GM19397 (cell line): ENCODE measurements around the gene OXER1.
A peak's percentile ranks its signal among the peaks of the same experiment; 100 is the strongest.

Experiments
- ATAC-seq: cut with Tn5 transposase; IDR thresholded peaks from one replicate; pipeline ENCODE4 v1.9.1; 2021; ENCODE audit warnings: mild to moderate bottlenecking, moderate library complexity; ENCODE audit not compliant: unreplicated experiment

The OXER1 gene

DNA sequence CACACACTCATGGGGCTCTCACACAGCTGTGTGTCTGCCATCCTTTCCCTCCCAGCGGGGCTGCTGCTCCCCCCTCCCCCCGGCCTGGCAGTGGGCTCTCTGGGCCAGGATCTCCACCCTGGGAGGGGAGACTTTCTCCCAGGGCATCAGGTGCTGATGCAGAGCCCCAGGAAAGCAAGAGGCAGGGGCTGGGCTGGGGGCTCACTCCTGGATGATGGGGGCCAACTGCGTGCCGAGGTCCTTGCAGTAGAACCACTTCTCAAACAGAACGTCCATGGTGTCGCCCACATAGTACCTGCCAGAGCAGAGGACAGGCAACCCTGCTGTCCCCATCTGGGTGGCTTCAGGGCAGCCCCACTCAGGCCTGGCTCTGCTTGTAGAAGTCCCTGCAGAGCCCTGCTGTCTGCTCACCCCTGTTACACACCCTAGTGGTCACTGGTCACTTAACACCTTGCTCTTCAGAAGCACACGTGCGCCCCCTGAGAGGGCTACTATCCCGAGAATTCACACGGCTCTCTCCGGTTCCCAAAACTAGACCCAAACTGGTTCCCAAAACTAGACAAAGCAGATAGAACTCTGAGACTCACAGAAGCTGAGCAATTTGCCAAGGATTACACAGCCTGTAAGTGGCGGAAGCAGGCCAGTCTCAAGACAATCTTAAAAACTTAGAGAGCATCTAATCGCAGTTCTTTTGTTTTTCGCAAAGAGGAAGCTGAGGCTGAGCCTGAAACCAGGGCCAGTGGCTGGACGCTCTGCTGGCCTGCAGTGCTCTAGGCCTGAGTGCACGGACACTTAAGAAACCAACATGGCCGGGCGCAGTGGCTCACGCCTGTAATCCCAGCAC lies 6.6 kb upstream of the OXER1 start:
- ATAC-seq, result peak; percentile 69

GRCh38 chr2:42769583-42770287 lies 5.8 kb upstream of the OXER1 start:
- ATAC-seq, result no peak

DNA sequence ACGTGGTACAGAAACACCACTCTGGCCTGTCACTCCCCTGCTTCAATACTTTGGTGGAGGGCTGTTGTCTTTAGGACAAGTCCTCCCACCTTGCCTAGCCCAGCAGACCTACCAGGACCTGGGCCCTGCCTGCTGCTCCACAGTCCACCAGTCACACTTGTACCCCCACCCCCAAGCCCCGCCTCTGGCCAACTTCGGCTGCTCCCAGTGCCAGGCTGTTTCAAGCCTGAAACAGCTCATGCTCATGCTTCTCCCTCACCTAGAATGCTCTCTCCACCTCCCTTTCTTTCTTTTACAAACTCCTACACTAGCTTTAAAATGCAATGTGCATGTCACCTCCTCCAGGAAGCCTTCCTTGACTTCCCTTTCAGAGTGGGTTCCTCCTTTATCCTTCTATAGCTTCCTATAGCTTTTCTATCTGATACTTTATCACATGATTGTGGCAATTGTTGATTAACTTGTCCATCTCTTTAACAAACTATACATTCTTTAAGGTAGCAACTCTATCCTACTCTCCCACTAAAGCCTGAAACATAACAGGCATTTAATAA lies 4.8 kb upstream of the OXER1 start:
- no peak for ATAC-seq

DNA sequence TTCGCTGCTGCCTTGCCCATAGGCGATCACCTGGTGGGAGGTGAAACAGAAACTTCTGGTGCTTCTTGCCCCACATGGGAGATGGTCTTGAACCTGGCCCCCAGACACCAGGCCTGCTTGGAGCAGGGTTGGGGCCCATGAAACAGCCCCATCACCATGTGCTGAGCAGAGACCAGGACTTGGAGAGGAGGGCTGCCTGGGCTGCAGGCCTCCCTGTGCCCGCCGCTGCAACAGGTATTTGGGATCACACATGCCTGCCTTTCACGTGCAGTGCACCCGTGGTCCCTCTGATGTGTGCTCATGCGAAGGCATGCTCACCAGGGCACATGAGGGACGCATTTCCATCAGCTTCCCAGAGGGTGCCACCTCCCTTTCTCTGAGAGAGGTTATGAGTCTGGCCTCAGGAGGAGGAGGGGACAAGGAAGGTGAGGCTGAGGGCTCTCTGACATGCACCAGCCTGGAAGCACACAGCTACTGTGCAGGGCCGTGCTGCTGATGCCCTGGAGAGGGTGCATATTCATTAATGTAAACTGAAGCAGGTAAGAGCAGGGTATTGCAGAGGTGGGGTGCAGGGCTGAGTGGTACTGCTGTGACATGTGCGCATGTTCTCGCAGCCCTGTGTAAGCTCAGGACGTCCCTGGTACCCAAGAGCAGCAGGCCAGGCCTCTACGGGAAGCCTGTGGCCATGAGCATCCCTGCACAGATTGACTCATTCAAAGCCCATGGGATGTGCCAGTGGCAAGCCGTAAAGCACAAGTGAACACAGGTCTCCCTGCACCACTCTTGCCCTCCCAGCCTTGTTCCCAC lies 4.2 kb upstream of the OXER1 start:
- no peak for ATAC-seq

DNA sequence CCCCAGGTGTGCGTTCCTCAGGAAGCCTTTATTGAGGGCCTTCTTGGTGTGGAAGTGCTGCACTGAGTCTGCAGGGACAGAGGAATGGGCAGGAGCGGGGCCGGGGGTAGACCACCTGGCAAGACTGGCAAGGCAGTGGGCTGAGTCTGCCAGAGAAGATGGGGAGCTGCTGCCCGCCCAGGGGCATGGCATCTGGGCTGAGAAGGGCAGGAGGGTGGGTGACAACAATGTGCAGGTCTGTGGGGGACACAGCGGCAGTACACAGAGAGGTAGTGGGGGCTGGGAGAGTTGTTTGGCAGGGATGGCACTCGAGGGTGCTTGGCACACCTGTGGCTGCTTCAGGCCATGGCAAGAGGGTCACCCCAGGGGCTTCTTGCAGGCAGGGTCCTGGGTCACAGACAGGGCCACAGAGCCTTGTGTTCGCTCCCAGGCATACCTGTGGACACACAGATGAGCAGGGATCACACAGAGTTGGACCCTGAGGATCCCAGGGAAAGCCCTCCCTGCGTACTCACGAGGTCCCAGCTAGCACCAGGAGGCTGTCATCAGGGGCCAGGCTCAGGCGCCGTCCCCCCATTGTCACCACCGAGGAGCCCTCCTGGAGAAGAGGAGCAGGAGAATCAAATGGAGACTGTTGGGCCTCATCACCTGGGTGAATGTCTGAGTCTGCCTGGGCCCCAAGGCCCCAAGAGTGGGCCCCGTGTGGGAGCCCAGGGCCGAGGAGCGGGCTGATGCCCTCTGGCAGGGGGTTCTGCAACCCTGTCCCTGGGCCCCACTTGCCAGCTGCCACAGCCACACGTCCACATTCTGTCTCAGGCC lies 3.4 kb upstream of the OXER1 start:
- ATAC-seq, result no peak

- ATAC-seq, result no peak
Measured at GRCh38 chr2:42765686-42766085, 1.8 kb upstream of the OXER1 start.

GRCh38 chr2:42764901-42765300 lies 966 bp upstream of the OXER1 start:
- ATAC-seq, result no peak

- ATAC-seq, result no peak
Measured at GRCh38 chr2:42762823-42763804, 821 bp downstream of the OXER1 start.

DNA sequence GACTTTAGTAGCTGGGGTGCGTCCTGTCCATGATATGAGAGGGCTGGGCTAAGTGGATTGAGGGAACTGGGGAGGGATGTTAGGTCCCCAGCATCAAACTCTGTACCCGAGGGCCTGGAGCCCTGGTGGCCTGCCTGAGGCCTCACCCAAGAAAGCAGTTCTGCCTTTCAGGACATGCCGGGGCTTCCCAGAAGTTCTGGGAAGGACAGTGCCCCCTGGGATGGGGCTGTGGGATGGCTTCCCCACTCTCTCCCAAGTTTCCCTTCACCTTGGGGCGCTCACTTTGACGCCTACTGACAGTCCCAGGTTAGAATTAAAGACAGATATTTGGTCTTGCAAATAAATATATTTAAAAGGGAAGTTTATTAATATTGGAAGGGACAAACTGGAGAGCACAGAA lies 1.8 kb downstream of the OXER1 start:
- no peak for ATAC-seq

- no peak for ATAC-seq
Measured at GRCh38 chr2:42761554-42761953, 2.4 kb downstream of the OXER1 start.

DNA sequence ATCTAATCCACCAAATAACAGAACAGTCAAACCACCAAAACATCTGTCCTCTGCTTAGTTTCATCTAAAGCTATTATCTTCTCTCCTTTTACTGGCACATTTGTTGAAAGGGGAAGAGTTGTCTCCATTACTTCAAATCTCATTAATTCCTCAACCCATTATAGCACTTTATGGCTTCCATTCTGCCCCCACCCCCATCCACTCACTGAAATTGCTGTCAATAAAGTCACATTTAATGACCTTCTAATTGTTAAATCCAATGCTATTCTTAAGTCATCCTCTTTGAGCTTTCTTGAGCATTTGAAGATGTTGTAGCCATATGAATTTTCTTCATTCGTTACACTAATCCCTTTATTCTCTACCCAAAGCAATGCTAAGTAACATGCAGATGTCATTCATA lies 5.2 kb downstream of the OXER1 start:
- ATAC-seq, result no peak

GRCh38 chr2:42757981-42758740 lies 5.8 kb downstream of the OXER1 start:
- ATAC-seq, result no peak

DNA sequence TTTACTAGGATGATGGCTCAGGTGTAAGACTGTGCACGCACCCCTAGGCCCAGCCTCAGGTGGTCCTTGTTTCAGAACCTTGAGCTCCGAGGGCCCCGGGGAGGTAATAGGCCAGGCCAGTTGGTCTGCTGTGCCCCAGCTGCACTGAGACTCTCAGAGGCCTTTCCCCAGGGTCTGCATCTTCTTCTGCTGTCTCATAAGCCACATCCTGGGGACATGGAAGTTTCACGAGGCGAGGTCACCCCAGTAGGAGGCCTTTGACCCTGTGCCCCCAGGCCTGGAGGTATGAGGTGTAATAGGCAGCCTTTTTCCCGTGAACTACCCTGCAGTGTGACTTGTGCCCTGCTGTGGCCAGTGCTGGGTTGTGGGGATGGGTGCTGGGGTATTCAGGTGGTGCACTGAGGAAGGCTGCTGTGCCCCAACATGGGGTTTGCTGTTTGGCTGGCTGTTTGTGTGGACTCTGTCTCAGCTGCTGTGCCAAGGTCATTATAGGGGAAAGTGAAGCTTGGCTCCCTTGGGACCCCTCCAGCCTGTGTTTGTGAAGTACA lies 6.9 kb downstream of the OXER1 start:
- no peak for ATAC-seq

DNA sequence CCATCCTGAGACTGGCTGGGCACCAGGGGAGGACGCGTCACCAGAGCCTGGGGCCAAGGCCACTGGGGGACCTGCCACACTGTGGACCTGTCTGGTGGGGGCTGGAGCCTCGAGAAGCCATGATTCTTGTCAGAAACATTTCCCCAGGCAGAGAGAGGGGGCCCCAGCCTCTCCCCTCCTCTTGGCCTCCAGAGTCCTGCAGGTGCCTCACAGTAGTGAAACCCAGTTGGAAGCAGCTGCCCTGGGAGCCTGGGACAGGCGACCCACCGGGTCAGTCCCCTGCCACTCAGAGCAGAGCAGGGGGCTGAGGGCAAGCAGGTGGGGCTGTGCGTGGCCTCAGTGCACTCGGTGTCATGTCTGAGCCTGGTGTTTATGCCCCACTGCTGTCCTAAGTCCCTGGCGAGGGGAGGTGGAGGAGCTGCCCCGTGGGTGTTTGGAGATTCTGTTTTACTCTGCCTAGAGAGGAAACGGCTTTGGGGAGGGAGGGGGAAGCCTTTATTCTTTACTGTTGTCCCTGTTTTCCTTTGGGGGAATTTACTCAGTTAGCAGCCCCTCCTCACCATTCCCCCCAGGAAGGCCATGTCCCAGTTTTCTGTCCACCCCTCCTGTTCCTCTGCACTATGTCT lies 7.7 kb downstream of the OXER1 start:
- ATAC-seq, result no peak

- ATAC-seq, result no peak
Measured at GRCh38 chr2:42755191-42755880, 8.6 kb downstream of the OXER1 start.

DNA sequence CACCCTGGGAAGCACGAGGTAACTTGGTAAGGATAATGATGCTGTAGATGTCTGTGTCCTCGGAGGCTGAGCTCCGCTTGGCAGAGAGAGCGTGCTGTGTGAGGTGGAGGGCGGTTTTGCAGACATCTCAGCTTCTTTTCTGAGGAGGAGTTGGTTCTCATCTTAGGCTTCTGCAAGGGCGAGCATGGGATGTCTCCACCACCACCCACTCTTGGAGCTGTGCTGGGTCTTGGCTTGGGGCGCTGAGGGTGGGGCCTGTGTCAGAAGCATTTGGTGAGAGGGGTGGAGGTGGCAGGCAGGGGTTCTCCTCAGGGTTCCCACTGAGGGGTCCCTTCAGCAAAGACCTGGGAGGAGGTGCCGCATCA lies 9.2 kb downstream of the OXER1 start:
- no peak for ATAC-seq
